Panc1 (cell line): ENCODE measurements around the gene PRSS22.

Experiments
- POLR2AphosphoS5 ChIP-seq: IDR thresholded peaks from 2 replicates; pipeline ENCODE4 v1.6.1; 2012; ENCODE audit warnings: mild to moderate bottlenecking, low read depth, low read length, moderate library complexity
- REST ChIP-seq, 2 experiments: IDR thresholded peaks; 2 replicates each; pipeline ENCODE4 v1.6.1; 2011 to 2012; ENCODE audit warnings: low read depth in 2 of 2, control low read depth in 1 of 2, low read length in 1 of 2, mild to moderate bottlenecking in 1 of 2, moderate library complexity in 1 of 2; ENCODE audit not compliant: insufficient read depth in 1 of 2
- SIN3A ChIP-seq: IDR thresholded peaks from 2 replicates; pipeline ENCODE4 v1.6.1; 2012; ENCODE audit warnings: low read depth, mild to moderate bottlenecking, low read length, moderate library complexity, borderline replicate concordance; ENCODE audit not compliant: insufficient read depth
- TCF7L2 ChIP-seq: IDR thresholded peaks from 2 replicates; pipeline ENCODE4 v1.6.1; 2011; ENCODE audit warnings: mild to moderate bottlenecking, low read depth, low read length, inconsistent platforms
- TF ChIP-seq, protein P1 (sequence below): fragments of 450-650 bp; IDR thresholded peaks from 2 replicates; pipeline ENCODE4 v1.5.1; 2017; ENCODE audit warnings: mild to moderate bottlenecking

DNA sequence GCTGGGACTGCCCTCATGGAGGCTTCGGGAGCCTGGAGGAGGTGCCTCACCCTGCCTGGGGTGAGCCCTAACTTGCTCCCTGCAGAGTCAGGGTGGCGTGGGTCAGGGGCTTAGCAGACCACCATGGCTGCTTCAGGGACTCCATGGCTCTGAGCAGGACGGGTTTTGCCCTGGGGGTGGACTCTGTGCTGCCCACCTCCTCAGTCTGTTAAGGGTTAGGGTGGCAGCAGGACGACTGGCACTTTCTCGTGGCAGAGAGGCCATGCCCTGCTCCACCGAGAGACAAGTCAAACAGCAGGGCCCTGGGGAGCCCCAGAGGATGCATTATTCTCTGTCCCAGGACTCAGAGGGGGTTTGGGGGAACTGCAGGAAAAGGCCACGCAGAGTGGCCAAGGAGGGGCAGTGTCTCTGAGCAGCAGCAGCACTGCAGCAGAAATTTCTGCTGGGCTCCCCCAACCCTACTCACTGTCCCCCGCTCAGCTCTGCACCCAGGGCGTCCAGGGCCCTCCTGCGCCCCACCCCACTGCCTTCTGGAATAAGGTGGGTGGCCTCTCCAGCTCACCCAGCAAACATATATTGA, 1.8 kb upstream of the PRSS22 start:
- TF ChIP-seq POLR2AphosphoS5, result no peak
- TF ChIP-seq, protein P1, sequence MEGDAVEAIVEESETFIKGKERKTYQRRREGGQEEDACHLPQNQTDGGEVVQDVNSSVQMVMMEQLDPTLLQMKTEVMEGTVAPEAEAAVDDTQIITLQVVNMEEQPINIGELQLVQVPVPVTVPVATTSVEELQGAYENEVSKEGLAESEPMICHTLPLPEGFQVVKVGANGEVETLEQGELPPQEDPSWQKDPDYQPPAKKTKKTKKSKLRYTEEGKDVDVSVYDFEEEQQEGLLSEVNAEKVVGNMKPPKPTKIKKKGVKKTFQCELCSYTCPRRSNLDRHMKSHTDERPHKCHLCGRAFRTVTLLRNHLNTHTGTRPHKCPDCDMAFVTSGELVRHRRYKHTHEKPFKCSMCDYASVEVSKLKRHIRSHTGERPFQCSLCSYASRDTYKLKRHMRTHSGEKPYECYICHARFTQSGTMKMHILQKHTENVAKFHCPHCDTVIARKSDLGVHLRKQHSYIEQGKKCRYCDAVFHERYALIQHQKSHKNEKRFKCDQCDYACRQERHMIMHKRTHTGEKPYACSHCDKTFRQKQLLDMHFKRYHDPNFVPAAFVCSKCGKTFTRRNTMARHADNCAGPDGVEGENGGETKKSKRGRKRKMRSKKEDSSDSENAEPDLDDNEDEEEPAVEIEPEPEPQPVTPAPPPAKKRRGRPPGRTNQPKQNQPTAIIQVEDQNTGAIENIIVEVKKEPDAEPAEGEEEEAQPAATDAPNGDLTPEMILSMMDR, result no peak
- no peak for TF ChIP-seq SIN3A
- TF ChIP-seq REST (IDR thresholded peaks at IDR 0.05; ENCODE audit: insufficient read depth in 1 of 2, low read depth in 2 of 2, low read length in 1 of 2), result no peak
- no peak for TF ChIP-seq TCF7L2
